Amniotic epithelial cell (primary cell): ENCODE measurements around the gene DQX1.

Experiments
- DNase-seq: peaks from one replicate; pipeline ENCODE4 v3.0.0-alpha.2; 2010; ENCODE audit warnings: low read depth

DQX1 gene

GRCh38 chr2:74554820-74555531, 28.9 kb upstream of the DQX1 start:
- peak; percentile 27 for DNase-seq

DNA sequence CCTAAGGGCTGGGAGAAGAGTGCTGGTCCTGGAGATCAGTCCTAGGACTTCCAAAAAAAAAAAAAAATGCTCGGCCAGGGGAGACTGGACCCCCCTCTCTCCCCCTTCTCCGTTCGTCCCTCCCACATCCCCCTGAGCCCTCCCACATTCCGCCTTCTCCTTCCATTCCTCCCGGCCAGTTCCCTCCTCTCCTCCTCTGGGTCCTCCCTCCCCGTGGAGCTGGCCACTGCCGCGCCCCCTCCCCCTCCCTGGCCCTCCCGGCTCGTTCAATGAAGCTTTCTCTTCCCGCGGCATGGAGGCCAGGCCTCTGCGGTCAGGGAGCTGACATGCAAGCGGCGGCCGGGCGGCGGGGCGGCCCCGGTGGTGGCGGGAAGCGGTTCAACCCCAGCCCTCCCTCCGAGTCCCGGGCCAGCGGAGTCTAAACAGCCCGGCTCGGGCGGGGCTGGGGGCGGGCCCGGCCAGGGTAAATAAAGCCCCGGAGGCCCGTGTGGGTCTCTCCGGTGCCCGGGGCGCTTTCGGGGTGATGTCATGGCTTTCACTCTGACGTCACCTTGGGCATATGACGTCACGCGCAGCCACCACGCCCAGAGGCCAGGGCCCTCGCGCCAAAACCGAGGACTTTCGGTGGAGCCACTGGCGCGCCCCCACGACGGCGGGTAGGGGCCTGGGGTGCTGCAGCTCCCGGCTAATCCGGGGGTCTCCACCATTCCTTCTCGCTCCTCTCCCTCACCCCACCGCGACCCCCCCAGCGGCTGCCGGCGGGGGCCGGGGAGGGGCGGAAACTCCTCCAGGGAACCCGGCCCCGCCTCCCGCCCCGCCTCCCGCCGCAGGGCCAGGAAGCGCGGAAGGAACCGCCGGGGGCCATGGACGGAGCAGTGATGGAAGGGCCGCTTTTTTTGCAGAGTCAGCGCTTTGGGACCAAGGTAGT, 28.1 kb upstream of the DQX1 start, which contains the start of the genes DOK1 and LOXL3:
Gene DOK1, plus strand, starts transcription at position 829 of the 928 bp plus-strand sequence. Its CDS starts 35 bp downstream, at position 864.
Gene LOXL3, minus strand, starts transcription at position 51 of the 928 bp plus-strand sequence. CDS start 1,308 bp downstream, outside the sequence.
- peak; percentile 91 for DNase-seq

GRCh38 chr2:74552914-74553811, 27.1 kb upstream of the DQX1 start:
- DNase-seq, result peak; percentile 31

- no peak for DNase-seq
Measured at GRCh38 chr2:74551942-74552913, 26.2 kb upstream of the DQX1 start.

DNA sequence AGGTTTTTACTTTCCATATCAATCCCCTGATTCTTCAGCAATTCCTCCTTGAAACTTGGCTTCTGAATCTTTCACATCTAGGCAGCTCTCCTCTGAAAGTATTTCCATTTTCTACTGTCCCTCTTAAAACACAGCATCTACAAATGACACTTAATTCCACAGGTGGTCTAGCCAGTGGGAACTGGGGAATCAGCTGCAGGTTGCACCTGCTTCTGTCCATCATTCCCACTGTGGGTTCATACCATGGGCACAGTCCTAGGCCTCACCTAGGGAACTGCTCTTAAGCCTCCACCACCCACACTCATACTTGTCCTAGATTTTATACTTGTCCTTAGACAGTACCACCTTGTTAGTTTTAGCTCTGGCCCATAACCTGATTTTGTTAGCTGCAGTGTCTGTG, 25.5 kb upstream of the DQX1 start:
- no peak for DNase-seq

GRCh38 chr2:74550231-74550630, 24.2 kb upstream of the DQX1 start:
- no peak for DNase-seq

- peak; percentile 34 for DNase-seq
Measured at GRCh38 chr2:74548900-74549826, 23.1 kb upstream of the DQX1 start.

DNA sequence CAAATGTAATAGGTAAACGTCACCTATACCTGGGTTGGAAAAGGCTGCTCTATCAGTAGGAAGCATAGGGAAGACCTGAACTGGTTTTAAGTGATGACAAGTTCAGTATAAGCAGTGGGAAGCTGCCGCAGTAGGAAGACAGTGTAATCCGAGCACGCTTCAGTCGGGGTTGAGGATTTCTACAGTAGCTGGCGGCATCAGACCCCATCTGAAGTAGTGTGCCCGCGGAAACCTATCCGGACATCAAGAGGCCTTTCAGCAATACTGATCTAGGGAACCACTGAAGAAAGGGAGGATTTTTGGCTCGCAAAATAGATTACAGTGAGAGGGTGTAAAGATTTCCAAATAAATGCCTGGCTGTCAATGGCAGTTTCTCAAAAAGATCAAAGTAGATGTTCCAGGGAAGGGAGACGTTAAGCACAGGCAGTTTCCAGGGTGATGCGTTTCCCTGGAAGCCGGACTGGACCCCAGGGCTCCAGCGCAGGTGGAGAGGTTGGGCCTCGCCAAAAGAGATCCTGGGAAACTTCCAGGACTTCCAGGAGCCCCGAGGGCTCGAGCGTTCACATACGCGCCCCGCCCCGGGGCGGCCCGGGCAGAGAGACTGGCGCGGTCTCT, 22.4 kb upstream of the DQX1 start:
- peak; percentile 15 for DNase-seq

- no peak for DNase-seq
Measured at GRCh38 chr2:74546004-74546403, 20.0 kb upstream of the DQX1 start.

GRCh38 chr2:74544634-74545033, 18.6 kb upstream of the DQX1 start:
- DNase-seq, result no peak

- DNase-seq, result no peak
Measured at GRCh38 chr2:74542978-74543377, 16.9 kb upstream of the DQX1 start.

DNA sequence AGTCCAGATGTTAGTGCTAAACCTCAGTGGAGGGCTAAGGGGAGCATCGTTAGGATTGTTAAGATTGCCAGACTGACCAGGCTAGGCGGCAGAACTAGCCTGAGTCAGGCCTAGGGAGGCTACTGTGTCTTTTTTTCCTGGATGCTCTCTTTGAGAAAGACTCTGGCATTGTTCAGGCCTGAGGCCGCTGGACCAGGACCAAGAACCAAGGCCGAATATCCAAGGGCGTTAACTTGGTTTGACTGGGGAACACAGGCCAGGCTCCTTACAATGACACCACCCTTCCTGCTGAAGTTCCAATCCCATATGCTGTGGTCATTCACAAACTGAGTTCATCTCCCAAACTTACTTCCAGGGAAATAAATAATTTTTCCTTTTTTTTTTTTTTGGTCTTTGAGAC, 14.3 kb upstream of the DQX1 start:
- DNase-seq, result no peak

GRCh38 chr2:74538881-74539339, 12.9 kb upstream of the DQX1 start:
- no peak for DNase-seq

- no peak for DNase-seq
Measured at GRCh38 chr2:74537140-74537539, 11.1 kb upstream of the DQX1 start.

DNA sequence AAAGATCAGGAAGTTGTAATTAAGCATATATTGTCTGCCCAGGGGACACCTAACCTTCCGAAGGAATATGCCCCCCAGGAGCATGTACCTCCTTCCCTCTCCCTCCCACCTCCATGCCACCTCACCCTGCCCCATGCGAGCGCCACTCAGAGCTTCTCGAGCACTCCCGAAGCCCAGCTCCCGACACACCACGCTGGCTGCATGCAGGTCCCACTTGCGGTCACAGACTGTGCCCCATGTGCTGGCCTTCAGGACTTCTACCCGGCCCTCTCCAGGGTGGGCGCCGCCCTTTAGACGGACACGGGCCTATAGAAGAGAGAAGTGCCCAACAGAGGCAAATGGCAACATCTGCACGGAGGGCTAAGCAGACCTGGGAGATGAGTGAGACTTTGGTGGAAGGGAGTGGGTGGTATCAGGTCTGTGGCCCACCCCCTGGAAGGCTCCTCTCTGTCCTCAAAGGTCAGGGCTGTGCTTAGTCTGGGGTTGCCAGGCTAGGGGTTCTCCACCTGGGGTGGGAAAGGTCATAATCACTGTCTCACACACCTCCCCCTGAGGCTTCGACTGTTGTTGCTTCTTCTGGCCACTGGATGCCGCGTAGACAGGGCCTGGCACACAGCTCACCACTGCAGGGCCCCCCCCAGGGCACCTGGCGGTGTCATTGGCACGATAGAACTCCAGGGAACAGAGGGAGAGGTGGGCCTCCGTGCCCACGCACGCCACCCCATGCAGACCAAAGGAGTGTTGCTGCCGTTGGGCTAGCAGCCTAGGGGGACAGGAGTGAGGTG, 10.3 kb upstream of the DQX1 start:
- DNase-seq, result no peak

GRCh38 chr2:74535440-74535965, 9.5 kb upstream of the DQX1 start:
- no peak for DNase-seq

DNA sequence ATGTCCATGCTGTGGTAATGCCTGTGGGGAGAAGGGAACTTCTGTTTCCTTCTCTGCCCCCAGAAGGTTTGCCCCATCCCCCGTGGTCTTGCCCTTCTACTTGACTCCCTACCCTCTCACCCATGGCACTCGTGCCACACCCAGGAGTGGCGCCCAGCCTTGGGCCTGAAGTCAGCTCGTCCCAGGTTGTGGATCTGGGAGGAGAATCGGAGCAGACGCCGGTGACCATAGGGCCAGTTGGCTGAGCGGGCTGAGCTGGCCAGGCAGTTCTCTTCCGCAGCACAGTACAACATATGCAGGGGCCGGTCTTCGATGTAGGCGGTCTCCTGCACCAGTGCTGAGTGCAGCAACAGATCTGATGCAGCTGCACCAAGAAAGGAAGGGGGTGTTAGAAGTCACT, 8.4 kb upstream of the DQX1 start:
- no peak for DNase-seq

DNA sequence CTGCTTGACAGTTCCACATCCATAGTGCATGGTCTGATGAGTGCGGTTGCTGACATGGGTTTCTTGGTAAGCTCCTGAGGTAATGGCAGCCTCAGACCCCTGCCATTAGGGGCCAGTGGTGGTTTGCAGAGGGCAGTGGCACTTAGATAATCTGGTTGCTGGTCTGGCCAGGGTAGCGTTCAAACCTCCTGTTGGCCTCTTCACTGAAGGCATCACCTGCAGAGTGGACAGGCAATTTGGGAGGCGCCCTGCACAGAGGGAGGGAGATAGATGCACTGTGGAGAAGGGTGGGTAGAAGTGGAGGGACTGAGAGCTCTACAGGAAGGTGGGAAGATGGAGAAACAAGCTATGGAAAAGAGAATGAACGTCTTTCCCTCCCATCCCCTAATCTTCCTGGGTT, 7.4 kb upstream of the DQX1 start:
- no peak for DNase-seq
